Memory B cell (primary cell): Measurements from ENCODE around the gene IRS1.
A peak's percentile ranks its signal among the peaks of the same experiment; 100 is the strongest.

Experiments
- ATAC-seq: fragments of 150-1000 bp; cut with Tn5 transposase; 2 replicates; pipeline ENCODE4 v1.10.0; 2021; ENCODE audit warnings: low read depth, mild to moderate bottlenecking, moderate library complexity
- DNase-seq, 2 donors: peaks; one replicate each; pipeline ENCODE4 v3.0.0; 2022; ENCODE audit warnings: low spot score in 2 of 2
- H3K27ac Mint-ChIP-seq: one replicate; pipeline ENCODE4 v1.8.0; 2022; ENCODE audit warnings: mild to moderate bottlenecking, moderate library complexity, mixed read lengths
- H3K27me3 Mint-ChIP-seq: one replicate; pipeline ENCODE4 v1.8.0; 2022; ENCODE audit warnings: mixed read lengths
- H3K36me3 Mint-ChIP-seq: one replicate; pipeline ENCODE4 v1.8.0; 2022; ENCODE audit warnings: mild to moderate bottlenecking, mixed read lengths
- H3K4me1 Mint-ChIP-seq: one replicate; pipeline ENCODE4 v1.8.0; 2022; ENCODE audit warnings: mixed read lengths
- H3K4me3 Mint-ChIP-seq: one replicate; pipeline ENCODE4 v1.8.0; 2022; ENCODE audit warnings: mild to moderate bottlenecking, moderate library complexity, mixed read lengths
- H3K9me3 Mint-ChIP-seq: one replicate; pipeline ENCODE4 v1.8.0; 2022; ENCODE audit warnings: mixed read lengths

IRS1 gene

GRCh38 chr2:226790431-226790830 lies 9.2 kb downstream of the IRS1 start:
- peak overlapping the region; percentile 99 for H3K27ac Mint-ChIP-seq
- DNase-seq: no peak
- H3K27me3 Mint-ChIP-seq: no peaks in the 10 kb centered on the region
- no peak for ATAC-seq
- no peaks in the 10 kb centered on the region for H3K9me3 Mint-ChIP-seq
- H3K4me3 Mint-ChIP-seq: peak overlapping the region; percentile 27
- H3K4me1 Mint-ChIP-seq: peaks cover 9% of the 10 kb centered on the region
- no peaks in the 10 kb centered on the region for H3K36me3 Mint-ChIP-seq

GRCh38 chr2:226790011-226790410 lies 9.6 kb downstream of the IRS1 start:
- H3K4me3 Mint-ChIP-seq: no peak overlapping the region
- DNase-seq: no peak
- H3K4me1 Mint-ChIP-seq: peaks cover 9% of the 10 kb centered on the region
- H3K9me3 Mint-ChIP-seq: no peaks in the 10 kb centered on the region
- ATAC-seq: no peak
- no peaks in the 10 kb centered on the region for H3K36me3 Mint-ChIP-seq
- no peaks in the 10 kb centered on the region for H3K27me3 Mint-ChIP-seq
- H3K27ac Mint-ChIP-seq: peak overlapping the region; percentile 99

DNA sequence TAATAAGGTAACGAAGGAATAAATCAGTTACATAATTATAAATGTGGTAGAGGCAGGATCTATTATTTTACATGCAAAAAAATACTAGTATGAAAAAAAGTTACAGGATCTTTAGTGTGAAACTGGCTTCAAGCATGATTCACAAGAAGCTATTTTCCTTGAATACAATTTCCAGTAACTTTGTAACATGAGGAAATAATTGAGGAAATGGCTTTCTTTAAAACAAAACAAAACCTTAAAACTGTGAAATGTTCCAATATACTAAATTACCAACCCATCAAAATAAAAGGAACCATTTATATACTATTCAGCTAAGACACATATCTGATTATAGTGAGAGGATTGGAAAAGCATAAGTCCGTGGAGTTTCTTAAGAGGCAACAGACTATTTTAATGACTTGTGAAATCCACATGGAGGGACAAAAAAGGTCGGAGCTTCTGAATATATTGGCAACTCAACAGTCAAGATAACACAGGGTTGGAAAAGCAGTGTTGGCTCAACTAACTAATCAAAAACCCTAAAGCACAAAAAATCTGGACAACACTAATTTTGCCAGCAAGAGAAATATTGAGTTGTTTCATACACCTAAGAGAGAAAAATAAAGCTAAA lies 10.6 kb downstream of the IRS1 start:
- Mint-ChIP-seq H3K4me3 (no peak overlapping the region), H3K9me3 (no peaks in the 10 kb centered on the region), H3K4me1 (peaks cover 9% of the 10 kb centered on the region), H3K36me3 (no peaks in the 10 kb centered on the region), H3K27me3 (no peaks in the 10 kb centered on the region), H3K27ac (no peak overlapping the region)
- DNase-seq (no peak), ATAC-seq (no peak)

DNA sequence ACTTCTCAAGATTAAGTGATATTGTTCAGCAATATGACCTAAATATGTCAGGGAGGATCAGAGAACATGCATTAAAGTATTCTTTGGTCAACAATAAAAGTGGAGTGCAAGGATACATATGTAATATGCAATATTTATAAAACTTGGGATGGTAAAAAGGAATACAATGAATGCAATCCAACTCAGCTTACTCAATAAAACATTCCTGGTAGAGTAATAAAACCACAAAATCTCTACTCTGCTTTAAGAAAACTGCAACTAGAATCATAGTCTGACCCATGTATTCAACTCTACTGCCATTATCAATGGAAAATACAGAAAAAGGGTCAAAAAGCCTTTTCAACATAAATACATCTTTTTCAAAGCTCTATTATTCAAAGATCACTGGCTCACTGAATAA lies 11.6 kb downstream of the IRS1 start:
- ATAC-seq (no peak), DNase-seq (no peak)
- peaks cover 9% of the 10 kb centered on the region for H3K4me1 Mint-ChIP-seq
- H3K36me3 Mint-ChIP-seq: no peaks in the 10 kb centered on the region
- no peaks in the 10 kb centered on the region for H3K9me3 Mint-ChIP-seq
- H3K27ac Mint-ChIP-seq: no peak overlapping the region
- H3K4me3 Mint-ChIP-seq: no peak overlapping the region
- H3K27me3 Mint-ChIP-seq: no peaks in the 10 kb centered on the region

GRCh38 chr2:226783885-226784284 lies 15.7 kb downstream of the IRS1 start:
- DNase-seq (no peak), ATAC-seq (no peak)
- H3K4me1 Mint-ChIP-seq: peaks cover 2% of the 10 kb centered on the region
- no peaks in the 10 kb centered on the region for H3K9me3 Mint-ChIP-seq
- H3K36me3 Mint-ChIP-seq: peaks cover 2% of the 10 kb centered on the region
- H3K4me3 Mint-ChIP-seq: no peak overlapping the region
- H3K27me3 Mint-ChIP-seq: no peaks in the 10 kb centered on the region
- no peak overlapping the region for H3K27ac Mint-ChIP-seq

DNA sequence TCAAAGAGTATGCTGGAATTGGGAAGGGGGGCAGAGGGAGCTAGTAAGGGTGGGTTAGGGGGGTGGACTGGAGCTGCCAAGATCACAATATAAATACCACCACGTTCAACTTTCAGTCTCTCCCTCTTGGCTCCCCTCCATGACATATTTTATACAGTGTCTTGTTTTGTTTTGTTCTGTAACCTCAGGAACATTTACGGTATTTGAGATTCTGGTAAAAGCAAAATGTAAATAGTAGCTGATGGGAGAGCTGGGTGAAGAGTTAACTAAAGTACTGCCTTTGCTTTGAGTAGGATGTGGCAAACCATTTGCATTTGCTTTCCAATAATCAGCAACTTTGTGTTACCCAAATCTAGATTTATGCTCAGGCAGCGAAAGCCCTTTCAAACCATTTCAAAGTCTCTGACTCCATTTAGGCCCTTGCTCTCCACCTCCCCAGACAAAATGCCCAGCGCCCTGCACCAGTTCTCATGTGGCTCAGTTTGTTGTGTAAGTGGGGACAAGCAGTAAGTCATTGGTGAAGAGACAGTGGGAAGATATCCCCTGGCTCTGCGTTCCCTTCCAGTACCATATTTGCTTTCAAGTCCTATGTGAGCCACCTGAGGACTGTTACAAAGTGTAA lies 17.4 kb downstream of the IRS1 start:
- Mint-ChIP-seq H3K4me1 (peaks cover 9% of the 10 kb centered on the region), H3K4me3 (no peak overlapping the region), H3K27me3 (no peaks in the 10 kb centered on the region), H3K27ac (no peak overlapping the region), H3K36me3 (peaks cover 2% of the 10 kb centered on the region), H3K9me3 (peaks cover 2% of the 10 kb centered on the region)
- DNase-seq (no peak), ATAC-seq (no peak)

DNA sequence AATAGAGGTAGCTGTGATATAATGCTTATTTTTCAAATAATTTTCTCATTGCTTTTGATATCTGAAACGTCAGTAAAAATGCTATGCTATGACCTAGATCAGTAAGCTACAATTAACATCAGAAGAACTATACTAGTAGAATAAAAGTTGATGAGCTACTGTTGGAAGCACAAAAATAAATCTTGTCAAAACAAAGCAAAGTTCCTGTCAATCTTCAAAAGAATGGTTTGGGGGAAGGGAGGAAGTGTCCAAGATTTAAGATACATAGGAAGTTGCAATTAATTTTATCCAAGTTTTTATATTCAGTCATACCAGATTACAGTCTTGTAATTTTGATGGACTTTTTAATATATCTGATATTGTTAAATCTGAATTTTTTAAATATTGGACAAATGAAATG lies 19.2 kb downstream of the IRS1 start:
- Mint-ChIP-seq H3K27me3 (no peaks in the 10 kb centered on the region), H3K4me1 (peaks cover 9% of the 10 kb centered on the region), H3K4me3 (no peak overlapping the region), H3K9me3 (peaks cover 2% of the 10 kb centered on the region), H3K36me3 (peaks cover 2% of the 10 kb centered on the region), H3K27ac (no peak overlapping the region)
- no peak for DNase-seq
- no peak for ATAC-seq

DNA sequence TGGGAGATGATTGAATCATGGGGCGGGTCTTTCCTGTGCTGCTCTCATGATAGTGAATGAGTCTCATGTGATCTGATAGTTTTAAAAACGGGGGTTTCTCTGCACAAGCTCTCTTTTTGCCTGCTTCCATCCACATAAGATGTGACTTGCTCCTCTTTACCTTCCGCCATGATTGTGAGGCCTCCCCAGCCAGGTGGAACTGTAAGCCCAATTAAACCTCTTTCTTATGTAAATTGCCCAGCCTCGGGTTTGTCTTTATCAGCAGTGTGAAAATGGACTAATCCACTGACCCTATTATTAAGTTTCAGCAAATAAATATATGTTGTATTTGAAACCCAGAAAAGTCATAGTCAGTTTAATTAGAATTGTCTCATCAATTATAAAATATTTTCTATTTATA lies 22.0 kb downstream of the IRS1 start:
- Mint-ChIP-seq H3K9me3 (peaks cover 2% of the 10 kb centered on the region), H3K4me1 (peaks cover 24% of the 10 kb centered on the region), H3K27me3 (no peaks in the 10 kb centered on the region), H3K27ac (no peak overlapping the region), H3K4me3 (no peak overlapping the region), H3K36me3 (peaks cover 3% of the 10 kb centered on the region)
- ATAC-seq: no peak
- DNase-seq: no peak

GRCh38 chr2:226776104-226776503 lies 23.5 kb downstream of the IRS1 start:
- Mint-ChIP-seq H3K36me3 (peaks cover 3% of the 10 kb centered on the region), H3K27ac (no peak overlapping the region), H3K9me3 (peaks cover 2% of the 10 kb centered on the region), H3K4me3 (no peak overlapping the region), H3K27me3 (no peaks in the 10 kb centered on the region), H3K4me1 (peaks cover 30% of the 10 kb centered on the region)
- DNase-seq: no peak
- ATAC-seq: no peak

GRCh38 chr2:226775032-226775509 lies 24.5 kb downstream of the IRS1 start:
- Mint-ChIP-seq H3K9me3 (peaks cover 2% of the 10 kb centered on the region), H3K27me3 (no peaks in the 10 kb centered on the region), H3K27ac (no peak overlapping the region), H3K36me3 (peaks cover 1% of the 10 kb centered on the region), H3K4me1 (peaks cover 35% of the 10 kb centered on the region), H3K4me3 (no peak overlapping the region)
- ATAC-seq (no peak), DNase-seq (no peak)

- Mint-ChIP-seq H3K4me1 (peaks cover 29% of the 10 kb centered on the region), H3K27ac (no peak overlapping the region), H3K4me3 (no peak overlapping the region), H3K27me3 (no peaks in the 10 kb centered on the region), H3K9me3 (peaks cover 2% of the 10 kb centered on the region), H3K36me3 (peaks cover 1% of the 10 kb centered on the region)
- ATAC-seq (no peak), DNase-seq (no peak)
Observed at GRCh38 chr2:226773291-226773690, 26.3 kb downstream of the IRS1 start.

- H3K9me3 Mint-ChIP-seq: peaks cover 1% of the 10 kb centered on the region
Observed at GRCh38 chr2:226772389-226773179, 27.0 kb downstream of the IRS1 start.

DNA sequence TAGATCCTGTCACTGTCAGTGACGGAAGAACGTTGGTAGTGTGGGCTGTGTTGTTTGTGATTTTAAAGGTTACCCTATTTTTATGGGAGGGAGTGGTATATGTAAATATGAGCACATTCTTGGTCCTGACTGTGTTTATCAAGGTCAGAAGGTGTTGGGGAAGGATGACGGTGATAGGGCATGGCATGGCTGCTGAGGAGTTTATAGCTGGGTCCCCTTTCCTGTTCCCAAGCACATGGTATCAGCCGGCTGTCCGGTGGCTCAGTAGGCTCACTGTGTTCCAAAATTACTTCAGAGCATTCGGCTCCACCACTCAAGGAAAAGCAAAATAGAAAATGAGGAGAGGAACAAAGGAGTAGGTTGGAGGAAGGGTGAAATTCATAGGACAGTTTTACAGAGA lies 28.6 kb downstream of the IRS1 start:
- Mint-ChIP-seq H3K4me3 (no peak overlapping the region), H3K36me3 (peaks cover 1% of the 10 kb centered on the region), H3K9me3 (no peaks in the 10 kb centered on the region), H3K27ac (no peak overlapping the region), H3K27me3 (no peaks in the 10 kb centered on the region), H3K4me1 (peaks cover 32% of the 10 kb centered on the region)
- ATAC-seq (no peak), DNase-seq (no peak)

More at GRCh38 chr2:226772389-226773179, 27.0 kb downstream of the IRS1 start:
- Mint-ChIP-seq H3K4me1 (peaks cover 27% of the 10 kb centered on the region), H3K36me3 (peaks cover 1% of the 10 kb centered on the region), H3K27ac (no peak overlapping the region), H3K27me3 (no peaks in the 10 kb centered on the region), H3K4me3 (no peak overlapping the region)
- peak in 1 of 2 donors; percentile 44 for DNase-seq
- ATAC-seq: peak; percentile 93

DNA sequence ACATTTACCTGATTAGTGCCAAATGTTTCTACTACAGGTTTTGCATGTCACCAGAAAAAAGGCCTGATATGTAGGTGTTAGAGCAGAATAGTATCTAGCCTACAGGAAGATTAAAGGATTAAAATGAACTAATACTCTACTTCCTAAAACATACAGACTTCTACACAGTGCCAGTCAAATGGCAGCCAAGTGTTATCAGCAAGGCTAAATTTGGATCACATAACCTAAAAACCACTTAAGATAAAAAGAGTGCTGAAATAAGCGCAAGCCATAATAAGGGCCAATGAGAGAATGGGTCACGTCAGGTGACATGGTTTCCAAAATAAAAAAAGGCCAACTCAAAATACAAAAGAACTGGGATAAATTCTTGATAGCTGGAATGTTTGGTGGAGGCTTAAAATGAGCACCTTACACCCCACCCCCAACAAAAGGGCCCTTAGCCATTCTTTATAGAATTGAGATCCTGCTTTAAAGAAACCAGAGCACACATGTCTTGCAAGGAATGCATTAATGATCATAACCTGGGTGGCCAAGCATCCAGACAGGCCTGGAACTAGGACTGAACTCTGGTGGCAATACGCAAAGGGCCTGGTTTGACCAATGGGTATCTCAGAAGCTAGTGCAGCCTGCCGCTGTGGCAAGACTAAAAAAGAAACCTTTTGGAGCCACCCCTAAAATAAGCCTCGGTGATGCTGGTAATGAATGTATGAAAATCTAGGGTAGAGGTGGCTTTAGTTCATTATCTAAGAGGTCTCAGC lies 32.4 kb downstream of the IRS1 start:
- Mint-ChIP-seq H3K4me1 (peaks cover 15% of the 10 kb centered on the region), H3K27me3 (no peaks in the 10 kb centered on the region), H3K36me3 (no peaks in the 10 kb centered on the region)

More for the DNA sequence above, 32.4 kb downstream of the IRS1 start:
- no peak overlapping the region for H3K27ac Mint-ChIP-seq
- H3K4me3 Mint-ChIP-seq: no peak overlapping the region
- H3K9me3 Mint-ChIP-seq: no peaks in the 10 kb centered on the region
- ATAC-seq (no peak), DNase-seq (no peak)
